Measurements from ENCODE around the gene PTPN13. TPM values are rescaled to one million over a fixed set of nuclear protein-coding genes. Genes with fewer than 3 reads are reported as not detected.

PTPN13 gene
- total RNA-seq, 1 experiment from 2014 or later, result 6.8 TPM

DNA sequence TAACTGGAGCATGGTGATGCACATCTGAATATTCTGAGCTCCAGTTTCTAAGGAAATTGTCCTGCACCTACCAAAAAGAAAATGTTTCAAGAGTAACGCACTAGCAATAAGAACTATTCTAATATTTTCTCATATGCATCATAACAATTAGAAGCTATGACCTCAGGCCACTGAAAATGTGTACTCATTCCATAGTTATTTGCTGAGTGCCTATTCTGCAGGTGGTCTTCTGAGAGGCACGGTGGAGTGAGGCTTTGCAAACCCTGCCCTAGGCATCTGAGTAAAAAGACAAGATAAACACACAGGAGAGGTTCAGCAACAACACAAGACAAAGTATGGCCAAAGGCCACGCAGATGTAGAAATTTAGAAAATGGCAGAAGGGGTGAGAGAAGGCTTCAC is 231.4 kb downstream of the PTPN13 start:
- DNase-seq (ENCODE audit: low read depth), result no peak
- in situ Hi-C loops (cut with HindIII; ENCODE audit: low pct_unique_long_range_greater_than_20kb, low sequenced_read_pairs), result no loop called here

DNA sequence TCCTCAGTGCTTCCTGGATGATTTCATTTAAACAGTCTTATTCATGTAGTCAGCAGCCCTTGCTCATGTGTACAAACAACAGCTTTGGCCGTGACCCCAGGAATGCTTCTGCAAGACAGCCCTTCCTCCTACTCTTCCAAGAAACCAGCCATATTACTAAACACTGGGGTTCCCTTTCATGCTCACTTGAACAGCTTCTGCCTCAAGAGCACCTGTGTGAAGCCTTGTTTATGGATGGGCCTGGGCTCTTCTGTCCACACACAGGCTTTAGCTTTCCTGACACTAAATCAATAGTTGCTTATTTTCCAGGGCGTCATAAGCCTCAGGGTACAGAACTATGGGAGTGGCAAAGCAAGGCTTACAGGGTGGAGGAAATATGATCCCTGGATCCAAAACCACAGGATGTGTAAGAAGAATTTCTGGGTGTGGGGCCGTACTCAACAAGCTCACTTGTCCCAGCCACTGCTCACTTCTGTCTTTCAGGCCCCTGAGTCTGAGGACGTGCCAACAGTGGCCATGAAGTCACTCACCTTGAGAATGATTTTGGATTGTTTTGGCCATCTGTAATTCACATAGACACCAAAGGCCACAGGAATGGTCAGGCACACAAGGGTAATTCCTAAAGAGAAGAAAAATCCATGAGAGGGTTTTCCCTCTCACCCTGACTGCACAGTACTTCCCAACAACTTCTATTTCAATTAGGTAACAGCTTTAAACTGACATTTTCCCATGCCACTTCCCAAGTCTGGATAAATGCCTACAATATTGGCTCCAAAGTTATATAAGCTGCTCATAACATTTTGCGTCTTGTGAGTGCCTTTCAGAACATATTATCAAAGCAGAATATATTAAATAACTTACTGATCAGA is 237.4 kb downstream of the PTPN13 start:
- DNase-seq (ENCODE audit: low read depth), result peak; percentile 14
- in situ Hi-C loops (cut with HindIII; ENCODE audit: low pct_unique_long_range_greater_than_20kb, low sequenced_read_pairs), result no loop called here

DNA sequence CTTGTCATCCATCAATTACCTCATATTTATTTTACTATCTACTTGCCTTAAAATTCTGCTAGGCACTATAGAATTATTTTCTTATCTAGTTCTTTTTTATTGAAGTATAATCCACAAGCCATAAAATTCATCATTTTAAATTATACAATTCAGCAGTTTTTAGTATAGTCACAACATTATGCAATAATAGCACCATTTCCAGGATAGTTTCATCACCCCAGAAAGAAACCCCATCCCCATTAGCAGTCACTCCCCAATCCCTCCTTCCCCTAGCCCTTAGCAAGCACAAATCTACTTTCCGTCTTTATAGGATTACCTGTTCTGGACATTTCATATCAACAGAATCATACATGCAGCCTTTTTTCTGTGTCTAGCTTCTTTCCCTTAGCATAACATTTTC is 239.5 kb downstream of the PTPN13 start:
- no peak for DNase-seq (ENCODE audit: low read depth)
- in situ Hi-C loops (cut with HindIII; ENCODE audit: low pct_unique_long_range_greater_than_20kb, low sequenced_read_pairs), result no loop called here

DNA sequence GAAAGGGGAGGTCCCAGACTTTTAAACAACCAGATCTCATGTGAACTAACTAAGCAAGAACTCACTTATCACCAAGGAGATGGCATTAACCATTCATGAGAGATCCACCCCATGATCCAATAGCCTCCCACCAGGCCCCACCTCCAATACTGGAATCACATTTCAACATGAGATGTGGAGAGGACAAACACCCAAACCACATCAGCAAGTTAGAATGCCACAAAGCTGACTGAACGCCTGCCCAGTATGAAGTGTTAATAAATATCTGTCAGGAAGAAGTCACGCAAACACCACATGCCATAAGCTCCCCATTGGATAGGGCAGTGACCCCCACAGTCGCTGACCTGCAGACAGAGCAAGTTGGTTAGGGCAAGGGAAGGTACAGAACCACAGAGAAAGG is 240.8 kb downstream of the PTPN13 start:
- DNase-seq (ENCODE audit: low read depth), result peak; percentile 60
- in situ Hi-C loops (cut with HindIII; ENCODE audit: low pct_unique_long_range_greater_than_20kb, low sequenced_read_pairs), result no loop called here

DNA sequence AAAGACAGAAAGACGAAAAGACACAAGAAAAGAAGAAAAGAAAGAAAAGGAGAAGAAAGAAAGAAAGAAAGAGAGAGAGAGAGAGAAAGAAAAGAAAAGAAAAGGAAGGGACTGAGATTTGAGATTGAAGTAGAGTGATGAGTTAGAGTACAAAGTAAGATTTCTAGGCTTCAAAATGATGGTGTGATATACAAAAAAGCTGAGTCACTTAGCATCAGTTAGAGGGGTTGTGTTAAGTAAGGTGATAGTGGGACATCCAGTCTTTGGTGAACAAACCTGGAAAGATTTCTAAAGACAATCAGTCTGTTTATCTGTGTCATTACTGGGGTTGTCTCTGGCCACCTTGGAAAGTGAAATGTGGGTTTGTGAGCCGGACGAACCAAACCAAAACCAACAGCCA is 241.6 kb downstream of the PTPN13 start:
- in situ Hi-C loops (cut with HindIII; ENCODE audit: low pct_unique_long_range_greater_than_20kb, low sequenced_read_pairs), result no loop called here

DNA sequence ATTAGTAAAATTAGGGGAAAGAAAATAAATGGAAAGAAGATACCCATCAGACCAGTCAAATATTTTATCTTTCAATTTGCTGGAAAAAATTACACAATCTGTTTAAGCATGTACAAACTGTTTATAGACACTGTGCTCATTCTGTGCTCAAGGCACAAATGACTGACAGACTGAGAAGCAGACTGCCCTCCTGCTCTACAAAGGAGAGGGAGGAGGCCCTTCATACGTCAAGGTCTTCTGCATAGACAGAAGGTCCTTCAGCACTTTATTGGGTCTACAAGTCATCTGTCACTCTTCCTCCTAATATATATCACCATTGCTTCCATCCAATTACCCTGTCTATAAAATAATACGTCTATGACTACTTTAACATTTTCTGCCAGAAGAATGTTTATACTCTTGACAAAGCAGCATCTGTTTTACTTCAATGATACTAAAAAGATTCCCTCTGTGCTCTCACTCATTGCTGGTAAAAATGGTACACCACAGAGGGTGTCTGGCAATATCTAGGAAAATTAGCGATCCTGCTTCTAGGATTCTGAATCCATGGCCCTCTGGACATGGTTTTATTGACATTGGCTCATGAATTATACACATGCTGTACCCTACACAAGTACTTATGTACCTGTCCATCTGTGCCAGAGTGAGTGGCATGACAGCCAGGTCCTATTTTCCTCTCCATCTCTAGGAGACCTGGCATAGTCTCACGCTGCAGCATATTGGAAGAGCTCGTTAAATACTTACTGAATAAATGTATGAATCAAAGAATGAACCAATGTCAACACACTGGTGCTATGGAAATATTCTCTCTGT is 243.8 kb downstream of the PTPN13 start:
- no peak for DNase-seq (ENCODE audit: low read depth)
- in situ Hi-C loops (cut with HindIII; ENCODE audit: low pct_unique_long_range_greater_than_20kb, low sequenced_read_pairs), result no loop called here

More for the DNA sequence above, 241.6 kb downstream of the PTPN13 start:
- no peak for DNase-seq (ENCODE audit: low read depth)

DNA sequence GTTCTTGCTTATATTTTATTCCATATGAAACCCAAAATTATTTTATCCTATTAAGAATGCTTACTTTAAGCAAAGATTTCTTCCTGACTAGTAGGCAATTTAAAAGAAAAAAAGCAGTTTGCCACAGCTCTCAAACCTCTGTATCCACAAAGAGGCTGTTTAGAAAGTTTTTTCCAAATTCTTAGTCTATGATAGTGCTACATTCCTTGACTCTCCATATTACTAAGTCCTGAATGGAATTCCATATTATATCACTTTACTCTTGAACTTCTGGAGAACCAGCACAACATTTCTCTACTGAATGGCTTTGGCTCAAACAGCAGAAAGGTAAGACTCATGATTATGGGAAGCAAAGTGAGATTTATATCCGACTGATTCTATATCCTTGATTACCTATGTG is 246.7 kb downstream of the PTPN13 start:
- in situ Hi-C loops (cut with HindIII; ENCODE audit: low pct_unique_long_range_greater_than_20kb, low sequenced_read_pairs), result no loop called here
- DNase-seq (ENCODE audit: low read depth), result no peak

DNA sequence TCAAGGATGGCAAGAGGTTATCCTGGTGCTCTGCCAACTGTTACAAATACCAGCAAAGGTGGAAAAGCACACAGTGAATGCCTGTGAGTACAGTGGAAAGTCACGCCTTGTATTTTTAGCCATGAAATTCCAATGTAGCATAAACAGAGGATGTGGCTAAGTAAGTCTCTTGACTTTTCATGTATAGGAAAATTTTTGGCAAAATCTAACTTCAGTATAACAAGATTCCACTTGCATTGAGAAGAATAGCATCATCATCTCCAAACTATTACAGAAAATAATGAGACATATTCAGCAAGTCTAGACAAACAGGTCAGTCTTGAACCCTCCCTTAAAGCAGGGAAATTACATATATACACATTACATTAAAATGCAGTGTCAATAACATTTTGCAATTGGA is 247.2 kb downstream of the PTPN13 start:
- DNase-seq (ENCODE audit: low read depth), result no peak
- in situ Hi-C loops (cut with HindIII; ENCODE audit: low pct_unique_long_range_greater_than_20kb, low sequenced_read_pairs), result no loop called here

DNA sequence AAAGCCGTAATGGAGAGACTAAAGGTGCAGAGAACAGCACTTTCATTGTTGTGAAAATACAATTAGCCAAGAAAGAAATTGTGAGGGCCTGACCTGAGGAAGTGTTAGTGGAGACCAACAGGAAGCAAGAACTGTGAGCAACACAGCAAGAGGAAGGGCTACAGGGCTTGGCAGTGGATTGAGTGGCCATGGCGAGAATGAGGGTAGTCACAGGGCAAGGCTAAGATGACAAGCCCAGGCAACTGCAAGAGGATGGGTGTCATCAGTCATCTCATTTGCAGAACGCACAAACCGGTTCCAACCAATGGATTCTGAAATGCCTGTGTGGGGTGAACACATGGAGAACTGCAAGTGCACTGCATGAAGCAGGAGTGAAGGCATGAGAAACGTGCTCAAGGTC is 251.5 kb downstream of the PTPN13 start:
- DNase-seq (ENCODE audit: low read depth), result no peak
- in situ Hi-C loops (cut with HindIII; ENCODE audit: low pct_unique_long_range_greater_than_20kb, low sequenced_read_pairs), result no loop called here

DNA sequence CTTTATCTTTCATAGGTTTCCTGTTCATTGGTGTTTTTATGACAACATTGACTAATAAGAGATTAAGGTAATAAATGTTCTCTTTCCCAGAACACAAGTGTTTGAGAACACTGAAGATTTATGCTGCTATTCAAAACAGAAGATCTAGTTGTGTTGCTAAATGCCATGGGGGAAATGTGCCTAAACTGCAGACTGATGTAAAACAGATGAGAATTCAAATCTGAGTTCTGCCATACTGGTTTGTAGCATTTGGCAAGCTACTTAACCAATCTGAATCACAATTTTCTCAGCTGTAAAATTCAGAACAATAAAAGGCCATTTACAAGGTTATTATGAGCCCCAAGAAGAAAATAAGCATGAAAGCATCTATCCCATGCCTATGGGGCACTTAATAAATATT is 252.8 kb downstream of the PTPN13 start:
- no peak for DNase-seq (ENCODE audit: low read depth)
- in situ Hi-C loops (cut with HindIII; ENCODE audit: low pct_unique_long_range_greater_than_20kb, low sequenced_read_pairs), result no loop called here

DNA sequence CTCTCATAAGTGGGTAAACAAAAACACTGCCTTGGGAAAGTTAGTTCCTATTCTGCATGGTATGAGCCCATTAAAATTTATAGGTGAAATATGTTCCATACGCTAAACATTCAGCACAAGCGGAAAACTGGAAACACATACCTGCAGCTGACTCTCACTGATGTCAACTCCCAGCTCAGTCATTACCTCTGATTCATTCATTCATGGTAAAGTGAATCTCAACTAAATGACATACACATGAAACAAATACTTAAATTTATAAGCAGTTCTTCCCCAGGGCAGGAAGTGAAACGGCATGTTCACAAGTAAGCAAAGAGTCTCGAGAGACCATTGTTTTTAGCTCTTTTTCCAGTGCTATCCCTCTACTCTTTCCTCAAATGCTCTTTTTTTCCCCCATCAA is 253.5 kb downstream of the PTPN13 start:
- in situ Hi-C loops (cut with HindIII; ENCODE audit: low pct_unique_long_range_greater_than_20kb, low sequenced_read_pairs), result no loop called here
- DNase-seq (ENCODE audit: low read depth), result no peak

DNA sequence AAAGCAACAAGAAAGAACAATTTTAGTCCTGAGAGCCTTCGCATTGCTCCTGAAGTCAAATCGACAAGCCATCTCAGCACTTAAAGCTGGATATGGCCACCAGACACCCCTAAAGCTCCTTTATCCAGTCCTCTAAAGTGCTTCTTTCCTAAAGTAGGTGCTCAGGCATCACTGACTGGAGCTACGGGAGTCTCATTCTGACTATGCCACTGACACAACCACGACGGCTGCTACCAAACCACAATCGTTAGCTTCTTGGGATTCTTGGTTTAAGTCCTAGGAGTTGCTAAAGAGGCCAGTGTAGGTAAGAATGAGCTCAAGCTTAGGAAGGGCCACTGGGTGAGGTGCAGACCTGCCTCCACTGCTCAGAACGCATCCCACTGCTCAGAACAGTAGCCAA is 254.0 kb downstream of the PTPN13 start:
- in situ Hi-C loops (cut with HindIII; ENCODE audit: low pct_unique_long_range_greater_than_20kb, low sequenced_read_pairs), result no loop called here
- DNase-seq (ENCODE audit: low read depth), result no peak

DNA sequence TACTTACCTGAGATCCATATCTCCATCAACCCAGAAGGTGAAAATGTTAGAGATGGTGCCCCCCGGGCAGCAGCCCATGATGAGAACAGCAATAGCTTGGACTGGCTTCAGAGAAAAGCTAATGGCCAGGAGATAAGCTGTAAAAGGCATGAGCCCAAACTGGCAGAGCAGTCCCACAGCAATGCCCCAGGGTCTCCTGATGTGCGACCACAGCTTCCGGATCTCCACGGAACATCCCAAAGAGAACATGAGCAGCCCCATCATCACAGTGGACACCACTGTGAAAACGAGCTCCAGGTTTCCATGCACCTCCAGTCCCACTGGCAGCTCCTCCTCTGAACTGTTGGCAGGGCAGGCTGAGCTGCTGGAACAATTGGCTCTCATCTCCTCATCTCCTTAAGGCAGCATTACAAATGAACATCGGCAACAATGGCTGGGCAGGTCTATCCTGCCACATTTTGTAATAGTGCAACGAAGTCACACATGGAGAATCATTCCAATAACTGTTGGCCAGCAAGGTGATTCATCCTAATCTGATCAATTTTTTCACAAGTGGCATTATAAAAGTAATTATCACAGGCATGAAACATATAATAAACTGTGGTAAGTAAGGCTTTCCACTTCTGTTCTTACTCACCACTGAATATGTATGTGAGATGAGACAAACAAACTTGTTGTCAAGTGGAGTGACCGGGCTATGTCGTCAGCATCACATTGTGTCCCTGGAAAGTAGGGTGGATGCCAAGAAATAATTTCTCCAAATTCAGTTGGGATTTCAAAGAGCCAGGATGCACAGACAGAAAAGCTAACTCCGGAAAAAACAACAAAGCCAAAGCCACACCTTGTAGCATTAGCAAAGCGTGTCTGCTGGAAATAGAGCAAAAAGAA is 254.9 kb downstream of the PTPN13 start, which contains the start of gene SLC10A6:
Gene SLC10A6 (minus strand): TSS at position 653 of the 888 bp plus-strand sequence. CDS start 269 bp downstream, at position 384.
- no peak for DNase-seq (ENCODE audit: low read depth)
- in situ Hi-C loops (cut with HindIII; ENCODE audit: low pct_unique_long_range_greater_than_20kb, low sequenced_read_pairs), result no loop called here

DNA sequence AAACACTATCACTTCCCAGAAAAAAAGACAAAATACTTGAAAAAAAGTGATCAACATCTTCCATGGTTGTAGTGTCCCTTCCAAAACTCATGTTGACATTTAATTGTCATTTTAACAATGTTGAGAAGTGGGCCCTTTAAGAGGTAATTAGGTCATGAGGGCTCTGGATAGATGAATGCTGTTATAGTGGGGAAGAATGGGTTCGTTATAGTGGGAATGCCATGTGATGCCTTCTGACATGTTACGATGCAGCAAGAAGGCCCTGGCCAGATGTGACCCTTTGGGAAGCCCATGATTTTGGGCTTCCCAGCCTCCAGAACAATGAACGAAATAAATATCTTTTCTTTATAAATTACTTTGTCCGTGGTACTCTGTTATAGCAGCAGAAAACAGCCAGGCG is 259.1 kb downstream of the PTPN13 start:
- no peak for DNase-seq (ENCODE audit: low read depth)
- in situ Hi-C loops (cut with HindIII; ENCODE audit: low pct_unique_long_range_greater_than_20kb, low sequenced_read_pairs), result no loop called here

DNA sequence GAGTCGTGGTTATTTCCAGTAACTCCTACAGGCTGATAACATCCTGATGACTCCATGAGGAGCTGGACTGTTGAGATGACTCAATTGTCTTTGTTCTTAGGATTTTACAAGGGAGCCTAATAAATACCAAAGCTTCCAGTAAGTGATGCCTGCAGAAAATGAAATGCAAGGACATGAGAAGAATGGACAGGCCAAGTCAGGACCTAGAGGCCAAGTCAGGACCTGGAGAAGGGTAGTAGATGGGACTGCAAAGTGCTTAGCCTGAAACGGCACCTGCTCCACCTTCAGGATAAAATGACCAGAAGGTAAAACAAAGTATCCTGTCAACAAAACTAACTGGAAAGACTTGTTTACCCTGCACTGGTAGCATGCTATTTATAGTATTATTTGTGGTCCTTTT is 261.5 kb downstream of the PTPN13 start:
- in situ Hi-C loops (cut with HindIII; ENCODE audit: low pct_unique_long_range_greater_than_20kb, low sequenced_read_pairs), result no loop called here
- DNase-seq (ENCODE audit: low read depth), result no peak

DNA sequence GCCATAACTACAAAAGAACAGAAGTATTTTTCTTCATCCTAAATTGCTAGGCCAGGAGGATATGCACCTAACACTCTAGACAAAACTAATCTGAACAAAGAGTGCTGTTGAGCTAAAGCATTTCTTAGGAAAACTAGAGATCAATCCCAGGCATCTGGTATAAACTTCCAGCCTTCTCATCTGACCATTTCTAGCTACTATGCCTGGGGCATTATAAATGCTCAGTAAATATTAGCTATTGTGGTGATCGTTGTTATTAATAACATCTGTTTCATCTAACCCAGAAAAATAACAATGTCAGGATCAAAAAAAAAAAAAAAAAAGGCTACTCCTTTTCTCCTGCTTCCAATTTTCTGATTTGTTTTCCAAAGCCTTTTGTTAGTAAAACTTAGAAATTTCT is 262.8 kb downstream of the PTPN13 start:
- DNase-seq (ENCODE audit: low read depth), result no peak
- in situ Hi-C loops (cut with HindIII; ENCODE audit: low pct_unique_long_range_greater_than_20kb, low sequenced_read_pairs), result no loop called here

DNA sequence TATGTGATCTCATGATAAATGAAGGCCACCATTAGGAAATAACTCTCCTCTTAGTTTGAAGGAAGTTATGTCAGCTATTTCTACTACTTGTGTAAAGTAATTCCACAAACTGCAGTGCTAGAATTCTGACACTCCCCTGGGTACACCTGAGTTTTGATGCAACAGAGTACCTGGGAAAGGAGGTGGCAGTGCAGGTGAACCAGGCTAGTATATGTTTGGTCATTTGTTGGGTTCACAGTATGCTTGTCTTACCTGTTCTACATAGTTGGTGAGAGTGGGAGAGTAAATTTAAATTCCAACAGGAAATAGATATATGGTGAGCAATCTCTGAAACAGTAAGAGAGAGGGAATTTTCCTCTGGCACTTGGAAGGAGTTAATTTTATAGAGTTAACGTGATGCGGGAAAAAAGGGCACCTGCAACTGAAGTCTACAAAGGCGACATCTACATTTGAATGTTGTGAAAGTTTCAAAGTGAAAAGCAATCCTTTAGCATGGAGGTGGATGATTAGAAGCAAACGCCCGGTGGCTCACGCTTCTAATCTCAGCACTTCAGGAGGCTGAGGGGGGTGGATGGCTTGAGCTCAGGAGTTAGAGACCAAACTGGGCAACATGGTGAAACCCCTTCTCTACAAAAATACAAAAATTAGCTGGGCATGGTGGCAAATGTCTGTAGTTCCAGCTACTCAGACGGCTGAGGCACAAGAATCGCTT is 263.4 kb downstream of the PTPN13 start:
- in situ Hi-C loops (cut with HindIII; ENCODE audit: low pct_unique_long_range_greater_than_20kb, low sequenced_read_pairs), result no loop called here
- no peak for DNase-seq (ENCODE audit: low read depth)

All from Caki2 (cell line).